ENCODE results near the gene STK32C. TPM values are rescaled to one million over a fixed set of nuclear protein-coding genes. Genes with fewer than 3 reads are reported as not detected.
"Not testable (repeated sequence)": the region's sequence is repeated elsewhere in the genome, so short reads cannot be mapped to it uniquely, and the experiment has no call there.

The STK32C gene
- total and polyA plus RNA-seq, 3 donors from 2014 or later, result 33.9 to 49.0 (median 34.2) TPM

GRCh38 chr10:132163278-132163765 lies 144.4 kb downstream of the STK32C start:
- H3K36me3 ChIP-seq (ENCODE audit: low read depth, missing control alignments), result no peaks in the 10 kb centered on the region
- TF ChIP-seq POLR2A (IDR thresholded peaks at IDR 0.05), result no peak
- TF ChIP-seq, protein P1, sequence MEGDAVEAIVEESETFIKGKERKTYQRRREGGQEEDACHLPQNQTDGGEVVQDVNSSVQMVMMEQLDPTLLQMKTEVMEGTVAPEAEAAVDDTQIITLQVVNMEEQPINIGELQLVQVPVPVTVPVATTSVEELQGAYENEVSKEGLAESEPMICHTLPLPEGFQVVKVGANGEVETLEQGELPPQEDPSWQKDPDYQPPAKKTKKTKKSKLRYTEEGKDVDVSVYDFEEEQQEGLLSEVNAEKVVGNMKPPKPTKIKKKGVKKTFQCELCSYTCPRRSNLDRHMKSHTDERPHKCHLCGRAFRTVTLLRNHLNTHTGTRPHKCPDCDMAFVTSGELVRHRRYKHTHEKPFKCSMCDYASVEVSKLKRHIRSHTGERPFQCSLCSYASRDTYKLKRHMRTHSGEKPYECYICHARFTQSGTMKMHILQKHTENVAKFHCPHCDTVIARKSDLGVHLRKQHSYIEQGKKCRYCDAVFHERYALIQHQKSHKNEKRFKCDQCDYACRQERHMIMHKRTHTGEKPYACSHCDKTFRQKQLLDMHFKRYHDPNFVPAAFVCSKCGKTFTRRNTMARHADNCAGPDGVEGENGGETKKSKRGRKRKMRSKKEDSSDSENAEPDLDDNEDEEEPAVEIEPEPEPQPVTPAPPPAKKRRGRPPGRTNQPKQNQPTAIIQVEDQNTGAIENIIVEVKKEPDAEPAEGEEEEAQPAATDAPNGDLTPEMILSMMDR (IDR thresholded peaks at IDR 0.05), result peak; percentile 11 to 23 (median 15)
- intact Hi-C loops (cut with DNase I; ENCODE audit: low total_unique reads), result no loop called here

DNA sequence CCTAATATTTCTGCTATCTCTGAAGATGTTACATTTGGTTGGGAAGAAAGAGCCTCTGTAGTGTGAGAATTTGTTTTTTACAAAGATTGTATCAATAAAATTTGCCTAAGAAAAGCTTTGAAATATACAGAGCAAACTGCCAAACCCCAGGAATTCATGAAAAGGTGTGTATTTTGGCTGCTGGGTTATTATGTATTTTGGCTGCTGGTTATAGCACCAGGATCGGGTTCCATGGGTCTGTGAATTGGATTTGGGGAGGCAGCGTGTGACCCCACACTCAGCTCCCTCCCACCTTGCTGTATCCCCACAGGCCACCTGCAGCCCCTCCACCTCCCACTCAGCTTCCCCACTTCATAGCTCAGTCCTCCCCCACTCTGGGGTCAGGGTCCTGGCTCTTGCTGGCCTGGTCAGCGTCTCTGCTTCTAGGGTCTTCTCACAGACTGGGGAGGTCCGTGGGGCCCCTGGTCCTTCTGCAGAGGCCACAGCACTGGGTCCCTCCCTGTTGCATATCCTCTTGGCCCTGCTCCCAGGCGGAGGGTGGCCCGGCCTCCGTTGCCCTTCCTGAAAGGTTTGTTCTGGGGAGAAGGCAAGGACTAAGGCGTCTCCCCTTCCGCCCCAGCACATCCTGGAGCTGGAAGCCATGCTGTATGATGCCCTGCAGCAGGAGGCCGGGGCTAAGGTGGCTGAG lies 145.0 kb downstream of the STK32C start:
- no peaks in the 10 kb centered on the region for H3K36me3 ChIP-seq (ENCODE audit: low read depth, missing control alignments)
- no peaks in the 10 kb centered on the region for H3K27me3 ChIP-seq
- intact Hi-C loops (cut with DNase I; ENCODE audit: low total_unique reads), result no loop called here
- WGBS, 2 donors, result 65 to 85% methylated on average over 4 to 10 of the region's 10 CpGs
- no peak for DNase-seq
- H3K9me3 ChIP-seq, result no peaks in the 10 kb centered on the region
- H3K4me1 ChIP-seq, result peaks cover 12% of the 10 kb centered on the region
- H3K4me3 ChIP-seq, result no peak overlapping the region
- no peak overlapping the region for H3K27ac ChIP-seq
- no peak for TF ChIP-seq POLR2A (IDR thresholded peaks at IDR 0.05)
- TF ChIP-seq, protein P1 (IDR thresholded peaks at IDR 0.05), result no peak

More at GRCh38 chr10:132163278-132163765, 144.4 kb downstream of the STK32C start:
- H3K27ac ChIP-seq, result no peak overlapping the region
- H3K4me3 ChIP-seq, result no peak overlapping the region
- H3K9me3 ChIP-seq, result no peaks in the 10 kb centered on the region
- no peaks in the 10 kb centered on the region for H3K27me3 ChIP-seq
- no peak for DNase-seq
- 68 to 77% methylated on average over 5 to 16 of the region's 16 CpGs for WGBS, 2 donors
- peaks cover 12% of the 10 kb centered on the region for H3K4me1 ChIP-seq

DNA sequence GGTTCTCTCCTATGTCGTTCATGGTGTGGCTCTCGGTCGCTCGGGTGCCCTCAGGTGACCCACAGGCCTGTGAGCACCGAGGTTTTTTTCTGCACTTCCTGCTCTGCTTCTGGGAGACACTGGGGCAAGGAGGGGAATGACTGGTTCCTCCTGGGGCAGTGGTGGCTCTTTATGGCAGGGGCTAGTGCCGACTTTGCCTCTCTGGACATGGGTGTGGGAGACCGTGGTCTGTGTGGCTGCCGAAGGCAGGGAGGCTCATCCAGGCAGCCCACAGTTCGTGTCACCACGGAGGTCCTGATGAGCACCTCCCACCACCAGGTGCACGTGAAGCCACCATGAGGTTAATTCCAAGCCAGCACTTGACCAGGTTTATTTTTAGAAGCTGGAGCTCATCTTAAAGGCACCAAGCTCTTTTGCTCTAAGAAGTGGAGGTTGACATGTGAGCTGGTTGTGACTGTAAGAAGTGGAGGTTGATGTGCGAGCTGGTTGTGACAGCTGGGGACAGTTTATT lies 145.7 kb downstream of the STK32C start:
- 53 to 55% methylated on average over 7 to 12 of the region's 12 CpGs for WGBS, 2 donors
- H3K27me3 ChIP-seq, result no peaks in the 10 kb centered on the region
- no peak overlapping the region for H3K27ac ChIP-seq
- no peaks in the 10 kb centered on the region for H3K36me3 ChIP-seq (ENCODE audit: low read depth, missing control alignments)
- intact Hi-C loops (cut with DNase I; ENCODE audit: low total_unique reads), result no loop called here
- H3K4me1 ChIP-seq, result peaks cover 12% of the 10 kb centered on the region
- H3K4me3 ChIP-seq, result no peak overlapping the region
- no peak for TF ChIP-seq POLR2A (IDR thresholded peaks at IDR 0.05)
- TF ChIP-seq, protein P1 (IDR thresholded peaks at IDR 0.05), result no peak
- H3K9me3 ChIP-seq, result no peaks in the 10 kb centered on the region
- DNase-seq, result no peak

- H3K9me3 ChIP-seq; H3K27ac ChIP-seq; H3K27me3 ChIP-seq; DNase-seq; H3K4me3 ChIP-seq; H3K36me3 ChIP-seq (ENCODE audit: low read depth, missing control alignments); intact Hi-C loops (cut with DNase I; ENCODE audit: low total_unique reads): not testable (repeated sequence)
- H3K4me1 ChIP-seq, result peaks cover 12% of the 10 kb centered on the region
- WGBS, 2 donors, result 100% methylated on average over 1 of the region's 4 CpGs; no CpG with 5 or more reads in 1 of the 2 donors
Measured at GRCh38 chr10:132160834-132161622, 146.7 kb downstream of the STK32C start.

- H3K27me3 ChIP-seq; H3K36me3 ChIP-seq (ENCODE audit: low read depth, missing control alignments); intact Hi-C loops (cut with DNase I; ENCODE audit: low total_unique reads); DNase-seq; H3K27ac ChIP-seq; H3K9me3 ChIP-seq; H3K4me3 ChIP-seq: not testable (repeated sequence)
- H3K4me1 ChIP-seq, result peaks cover 12% of the 10 kb centered on the region
Measured at GRCh38 chr10:132160231-132160630, 147.5 kb downstream of the STK32C start.

- H3K9me3 ChIP-seq; intact Hi-C loops (cut with DNase I; ENCODE audit: low total_unique reads); H3K27me3 ChIP-seq; H3K4me3 ChIP-seq; H3K27ac ChIP-seq; DNase-seq; H3K36me3 ChIP-seq (ENCODE audit: low read depth, missing control alignments): not testable (repeated sequence)
- 78 to 80% methylated on average over 1 to 3 of the region's 7 CpGs for WGBS, 2 donors
- H3K4me1 ChIP-seq, result peaks cover 12% of the 10 kb centered on the region
Measured at GRCh38 chr10:132159302-132160230, 148.2 kb downstream of the STK32C start.

Measured in testis (tissue), 3 donors.